HG03064 (cell line): ENCODE results near the gene TMEM234.

Source experiments
- ATAC-seq: cut with Tn5 transposase; IDR thresholded peaks from one replicate; pipeline ENCODE4 v1.9.1; 2021; ENCODE audit warnings: low read depth; ENCODE audit not compliant: unreplicated experiment

Gene TMEM234

GRCh38 chr1:32240140-32240951, 18.2 kb upstream of the TMEM234 start:
- no peak for ATAC-seq

DNA sequence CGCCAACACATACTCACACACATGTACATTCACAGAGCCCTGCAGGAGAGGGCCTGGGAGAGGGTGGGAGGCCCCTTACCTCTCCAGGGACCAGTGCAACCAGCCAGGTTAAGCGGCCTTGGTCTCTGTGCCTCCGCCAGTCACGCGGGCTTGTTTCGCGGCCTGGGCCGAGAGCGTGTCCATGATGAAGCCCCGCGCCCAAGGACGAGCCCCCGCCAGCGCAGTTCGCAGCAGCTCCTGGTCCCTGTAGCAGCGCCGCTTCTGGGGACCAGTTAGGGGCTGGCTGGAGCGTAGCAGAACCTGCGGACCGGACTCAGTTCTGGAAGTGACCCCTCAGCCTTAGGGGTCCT, 17.6 kb upstream of the TMEM234 start:
- ATAC-seq, result no peak

DNA sequence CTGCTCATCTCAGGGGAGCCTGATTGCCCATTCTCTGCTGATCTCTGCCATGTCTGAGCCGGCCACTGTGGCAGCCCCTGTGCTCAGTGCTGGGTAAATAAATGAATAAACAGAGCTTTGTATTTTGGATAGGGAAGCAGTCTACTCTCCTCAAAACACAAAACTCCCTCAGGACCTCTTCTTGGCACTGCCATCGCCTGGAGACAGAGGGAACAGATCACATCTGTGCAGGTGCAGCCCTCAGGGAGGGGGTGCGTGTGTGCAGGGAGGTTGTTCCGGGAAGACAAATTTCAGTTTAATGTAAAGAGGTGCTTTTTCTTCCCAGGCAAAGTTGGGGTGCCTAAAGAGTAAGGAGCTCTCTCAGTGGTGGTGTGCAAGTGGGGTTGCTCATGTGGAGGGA, 17.2 kb upstream of the TMEM234 start:
- ATAC-seq, result no peak

DNA sequence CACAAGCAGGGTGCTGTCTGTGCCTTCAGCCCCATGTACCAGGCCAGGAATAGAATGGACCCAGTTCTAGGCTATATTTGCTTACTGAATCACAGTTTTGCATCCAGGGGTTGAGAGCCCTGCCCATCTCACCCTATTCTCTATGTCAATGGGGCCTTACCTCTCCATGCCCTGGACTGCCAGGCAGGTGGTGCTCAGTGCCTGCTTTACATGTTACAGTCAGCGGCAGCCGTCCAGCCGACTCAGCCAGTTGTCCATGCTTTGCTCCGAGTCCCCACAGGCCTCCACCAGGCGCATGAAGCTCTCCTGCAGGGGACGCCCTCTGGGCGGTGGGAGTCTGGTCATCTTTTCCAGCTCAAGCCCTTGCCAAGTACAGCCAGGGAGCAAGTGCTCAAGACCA, 12.6 kb upstream of the TMEM234 start:
- ATAC-seq, result no peak

DNA sequence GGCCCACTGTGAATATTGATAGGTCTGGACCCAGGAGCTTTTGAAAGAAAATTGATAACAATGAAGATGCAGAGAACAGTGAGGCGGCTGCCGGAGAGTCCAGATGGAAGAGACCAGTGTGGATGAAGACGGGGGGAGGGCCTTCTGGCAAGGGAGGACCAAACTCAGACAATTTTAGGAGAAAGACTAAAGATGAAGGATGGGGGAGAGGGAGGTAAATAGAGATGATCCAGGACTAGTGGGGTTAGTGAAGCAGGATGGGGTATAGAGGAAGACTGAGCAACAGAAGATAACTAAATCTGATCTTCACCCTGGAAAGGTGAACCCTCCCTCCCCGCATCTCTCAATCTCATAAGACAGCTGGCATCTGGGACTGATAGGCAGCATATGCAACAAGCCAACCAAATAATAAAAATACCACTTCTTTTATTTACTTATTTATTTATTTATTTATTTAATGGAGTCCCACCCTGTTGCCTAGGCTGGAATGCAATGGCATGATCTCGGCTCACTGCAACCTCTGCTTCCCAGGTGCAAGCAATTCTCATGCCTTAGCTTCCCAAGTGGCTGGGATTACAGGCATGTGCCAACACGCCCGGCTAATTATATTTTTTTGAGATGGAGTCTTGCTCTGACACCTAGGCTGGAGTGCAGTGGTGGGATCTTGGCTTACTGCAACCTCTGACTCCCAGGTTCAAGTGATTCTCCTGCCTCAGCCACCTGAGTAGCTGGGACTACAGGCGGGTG, 10.6 kb upstream of the TMEM234 start:
- ATAC-seq, result no peak

- ATAC-seq, result no peak
These were observed 9.8 kb upstream of the TMEM234 start for GRCh38 chr1:32231843-32232432.

DNA sequence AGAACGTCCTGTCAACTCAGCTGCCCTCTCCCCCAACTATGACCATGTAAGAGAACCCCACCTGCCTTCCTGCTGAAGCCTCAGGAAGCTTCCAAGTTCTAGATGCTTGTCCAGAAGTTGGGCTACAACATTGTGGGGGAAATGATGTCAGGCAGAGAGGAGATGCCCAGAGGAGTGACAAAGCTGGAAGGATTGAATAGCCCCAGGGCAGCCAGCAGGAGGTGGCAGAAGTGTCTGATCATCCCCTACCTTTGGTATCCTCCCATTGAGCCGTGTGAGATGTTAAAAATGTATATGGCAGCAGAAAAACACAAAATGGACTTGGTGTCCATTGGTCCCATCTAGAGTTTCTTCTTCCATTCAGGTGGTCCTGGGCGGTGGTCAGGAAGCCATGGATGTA, 6.6 kb upstream of the TMEM234 start:
- no peak for ATAC-seq

DNA sequence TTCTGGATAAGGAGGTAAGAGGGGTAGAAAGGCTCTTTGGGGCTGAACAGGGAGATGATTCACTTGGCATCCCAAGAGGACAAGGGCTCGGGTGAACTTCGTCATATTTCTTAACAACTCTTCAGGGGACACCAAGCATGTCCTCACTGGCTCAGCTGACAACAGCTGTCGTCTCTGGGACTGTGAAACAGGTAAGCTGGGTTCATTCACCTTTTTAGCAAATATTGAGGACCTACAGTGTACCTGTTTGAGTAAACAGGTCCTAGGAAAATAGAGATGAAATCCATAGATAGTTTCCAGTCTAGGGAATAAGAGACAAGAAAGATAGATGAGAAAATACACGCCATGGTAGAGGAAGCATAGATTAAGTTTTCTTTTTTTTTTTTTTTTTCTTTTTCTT, 2.1 kb upstream of the TMEM234 start:
- ATAC-seq, result no peak

- no peak for ATAC-seq
These were observed 1.5 kb upstream of the TMEM234 start for GRCh38 chr1:32223683-32224082.

- no peak for ATAC-seq
These were observed 573 bp downstream of the TMEM234 start for GRCh38 chr1:32221581-32221979.

DNA sequence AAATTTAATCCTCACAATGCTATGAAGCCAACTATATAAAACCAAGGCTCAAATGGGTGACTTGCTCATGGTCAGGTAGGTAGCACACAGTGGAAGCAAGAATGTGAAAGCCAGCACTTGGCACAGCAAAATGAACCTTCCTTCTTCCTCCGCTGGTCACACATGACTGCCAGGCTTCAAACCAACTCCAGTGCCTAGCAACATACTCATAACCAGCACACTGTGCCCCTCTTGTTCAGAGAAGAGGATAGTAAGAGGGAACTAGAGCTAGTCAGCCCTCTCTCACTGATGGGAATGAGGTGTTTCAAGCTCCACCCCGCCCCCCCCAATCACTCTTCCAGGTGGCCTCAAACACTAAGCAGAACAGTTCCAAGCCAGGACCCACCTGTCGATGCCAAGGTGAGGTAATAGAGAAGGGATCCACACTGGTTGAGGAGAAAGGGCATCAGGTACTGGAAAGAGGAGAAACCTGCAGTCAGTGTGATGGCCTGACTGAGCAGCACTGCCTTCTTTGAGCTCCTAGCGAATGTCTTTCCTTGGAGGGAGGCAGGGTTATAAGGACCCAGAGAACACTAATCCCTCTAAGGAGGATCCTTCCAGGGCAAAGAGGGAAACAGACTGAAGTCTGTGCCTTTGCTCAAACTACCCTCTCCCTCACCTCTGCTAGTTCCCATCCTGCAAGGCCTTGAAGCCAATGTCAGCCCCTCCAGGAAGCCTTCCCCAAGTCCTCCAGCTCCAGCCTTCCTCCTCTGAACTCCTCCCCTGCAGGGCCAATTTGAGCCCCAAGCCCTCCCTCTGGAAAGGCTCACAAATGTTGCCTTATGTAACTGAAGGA, 1.2 kb downstream of the TMEM234 start:
- ATAC-seq, result no peak

- no peak for ATAC-seq
These were observed 3.1 kb downstream of the TMEM234 start for GRCh38 chr1:32219022-32219421.

DNA sequence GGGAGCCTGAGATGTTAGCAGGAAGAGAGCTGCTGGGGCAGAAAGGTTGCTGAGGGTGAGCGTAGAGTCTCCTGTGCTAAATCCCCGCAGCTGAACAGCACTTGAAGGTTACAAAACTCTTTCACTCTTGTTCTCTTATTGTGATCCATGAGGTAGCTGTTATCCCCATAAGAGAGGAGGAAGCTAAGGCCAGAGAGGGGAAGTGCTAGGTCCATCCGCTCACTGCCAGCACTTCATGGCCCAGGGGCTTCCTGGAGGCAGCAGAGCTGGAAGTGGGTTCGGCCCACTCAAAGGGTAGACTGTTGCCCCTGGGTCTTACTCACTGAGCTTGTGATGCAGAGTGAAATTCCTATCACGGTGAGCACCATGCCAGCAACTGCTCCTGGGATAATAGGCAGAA, 5.6 kb downstream of the TMEM234 start:
- no peak for ATAC-seq

- ATAC-seq, result no peak
These were observed 6.3 kb downstream of the TMEM234 start for GRCh38 chr1:32215629-32216480.

DNA sequence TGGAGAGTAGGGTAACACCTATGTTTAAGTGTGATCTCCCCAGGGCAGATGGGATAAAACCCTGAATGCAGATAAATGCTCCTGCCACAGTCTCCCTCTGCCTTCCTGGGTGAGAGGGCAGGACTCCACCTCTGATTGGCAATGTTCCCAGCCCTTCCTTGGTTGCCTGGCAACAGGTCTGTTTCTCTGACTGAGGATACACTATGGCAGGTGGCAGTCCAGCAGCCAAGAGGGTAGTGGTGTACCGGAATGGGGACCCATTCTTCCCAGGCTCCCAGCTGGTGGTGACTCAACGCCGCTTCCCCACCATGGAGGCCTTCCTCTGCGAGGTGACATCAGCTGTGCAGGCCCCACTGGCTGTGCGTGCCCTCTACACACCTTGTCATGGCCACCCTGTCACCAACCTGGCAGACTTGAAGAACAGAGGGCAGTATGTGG, 13.2 kb downstream of the TMEM234 start, which contains the start of gene DCDC2B:
TSS of gene DCDC2B (plus strand) at position 199 of the 438 bp plus-strand sequence. CDS start at position 204, 5 bp downstream.
- no peak for ATAC-seq

DNA sequence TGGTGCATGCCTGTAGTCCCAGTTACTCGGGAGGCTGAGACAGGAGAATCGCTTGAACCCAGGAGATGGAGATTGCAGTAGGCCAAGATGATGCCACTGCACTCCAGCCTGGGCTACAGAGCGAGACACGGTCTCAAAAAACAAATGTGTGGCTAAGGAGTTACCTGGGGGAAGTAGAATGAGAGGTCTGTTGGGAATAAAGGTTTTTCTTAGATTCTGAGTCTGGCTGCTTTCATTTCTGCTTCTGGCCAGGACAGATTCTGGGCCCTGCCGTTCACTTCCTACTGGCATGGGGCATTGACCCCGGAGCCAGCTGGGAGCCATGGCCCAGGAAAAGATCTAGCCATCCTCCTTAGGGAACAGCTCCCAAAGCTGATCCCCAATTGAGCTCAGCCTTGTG, 13.7 kb downstream of the TMEM234 start:
- ATAC-seq, result no peak

- ATAC-seq, result no peak
These were observed 16.5 kb downstream of the TMEM234 start, which contains the start of gene IQCC for GRCh38 chr1:32205401-32206370. IQCC (plus strand) TSS chr1:32205671; CDS start chr1:32205682, 11 bp downstream.

GRCh38 chr1:32204943-32205361, 17.2 kb downstream of the TMEM234 start:
- ATAC-seq, result no peak
